T-helper 2 cell treated with Interferon-gamma antibody and Interleukin-4, amounts not matched to agents 100 ng/mL and 5 ng/mL, for 36 hours (primary cell): Measurements from ENCODE around the gene NINL. TPM values are rescaled to one million over a fixed set of nuclear protein-coding genes. Genes with fewer than 3 reads are reported as not detected.

Experiments used
- intact Hi-C: fragments of 100-400 bp; cut with micrococcal nuclease; formaldehyde crosslinking; loops from one replicate; pipeline ENCODE4 v1.15.1; 2023
- total RNA-seq: library from RNA; stranded (reverse); gene quantifications from 2 replicates; pipeline ENCODE4 v1.2.3, GENCODE V29; 2022

Gene NINL
- total RNA-seq, 1 donor from 2014 or later = 3.4 TPM

- intact Hi-C loops = no loop called here
These were observed 50.5 kb downstream of the NINL start for GRCh38 chr20:25534845-25535244.

- intact Hi-C loops = no loop called here
These were observed 51.2 kb downstream of the NINL start for GRCh38 chr20:25533920-25534700.

- intact Hi-C loops = no loop called here
These were observed 52.4 kb downstream of the NINL start for GRCh38 chr20:25532971-25533391.

- intact Hi-C loops = no loop called here
These were observed 53.1 kb downstream of the NINL start for GRCh38 chr20:25532015-25532751.

GRCh38 chr20:25529295-25529951 lies 55.9 kb downstream of the NINL start:
- intact Hi-C loops = no loop called here

GRCh38 chr20:25527949-25528348 lies 57.4 kb downstream of the NINL start:
- intact Hi-C loops = no loop called here

- intact Hi-C loops = no loop called here
These were observed 58.9 kb downstream of the NINL start for GRCh38 chr20:25526446-25526845.

- intact Hi-C loops = no loop called here
These were observed 59.5 kb downstream of the NINL start for GRCh38 chr20:25525867-25526266.

GRCh38 chr20:25525295-25525694 lies 60.0 kb downstream of the NINL start:
- intact Hi-C loops = no loop called here

GRCh38 chr20:25521382-25521781 lies 63.9 kb downstream of the NINL start:
- intact Hi-C loops = no loop called here

GRCh38 chr20:25517124-25517523 lies 68.2 kb downstream of the NINL start:
- intact Hi-C loops = no loop called here

GRCh38 chr20:25514747-25515340 lies 70.5 kb downstream of the NINL start:
- intact Hi-C loops = no loop called here

- intact Hi-C loops = no loop called here
These were observed 71.1 kb downstream of the NINL start for GRCh38 chr20:25514195-25514594.

GRCh38 chr20:25512709-25513108 lies 72.6 kb downstream of the NINL start:
- intact Hi-C loops = no loop called here

- intact Hi-C loops = no loop called here
These were observed 74.1 kb downstream of the NINL start for GRCh38 chr20:25511183-25511582.

- intact Hi-C loops = no loop called here
These were observed 74.6 kb downstream of the NINL start for GRCh38 chr20:25510721-25511120.

- intact Hi-C loops = no loop called here
These were observed 75.1 kb downstream of the NINL start for GRCh38 chr20:25510202-25510601.

- intact Hi-C loops = no loop called here
These were observed 76.2 kb downstream of the NINL start for GRCh38 chr20:25509084-25509483.

- intact Hi-C loops = no loop called here
These were observed 77.1 kb downstream of the NINL start for GRCh38 chr20:25508083-25508770.

GRCh38 chr20:25507385-25508082 lies 77.8 kb downstream of the NINL start:
- intact Hi-C loops = no loop called here
